Measurements from ENCODE around the gene NELFCD.
"Not testable (repeated sequence)": the region's sequence is repeated elsewhere in the genome, so short reads cannot be mapped to it uniquely, and the experiment has no call there.

The NELFCD gene, protein sequence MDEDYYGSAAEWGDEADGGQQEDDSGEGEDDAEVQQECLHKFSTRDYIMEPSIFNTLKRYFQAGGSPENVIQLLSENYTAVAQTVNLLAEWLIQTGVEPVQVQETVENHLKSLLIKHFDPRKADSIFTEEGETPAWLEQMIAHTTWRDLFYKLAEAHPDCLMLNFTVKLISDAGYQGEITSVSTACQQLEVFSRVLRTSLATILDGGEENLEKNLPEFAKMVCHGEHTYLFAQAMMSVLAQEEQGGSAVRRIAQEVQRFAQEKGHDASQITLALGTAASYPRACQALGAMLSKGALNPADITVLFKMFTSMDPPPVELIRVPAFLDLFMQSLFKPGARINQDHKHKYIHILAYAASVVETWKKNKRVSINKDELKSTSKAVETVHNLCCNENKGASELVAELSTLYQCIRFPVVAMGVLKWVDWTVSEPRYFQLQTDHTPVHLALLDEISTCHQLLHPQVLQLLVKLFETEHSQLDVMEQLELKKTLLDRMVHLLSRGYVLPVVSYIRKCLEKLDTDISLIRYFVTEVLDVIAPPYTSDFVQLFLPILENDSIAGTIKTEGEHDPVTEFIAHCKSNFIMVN

DNA sequence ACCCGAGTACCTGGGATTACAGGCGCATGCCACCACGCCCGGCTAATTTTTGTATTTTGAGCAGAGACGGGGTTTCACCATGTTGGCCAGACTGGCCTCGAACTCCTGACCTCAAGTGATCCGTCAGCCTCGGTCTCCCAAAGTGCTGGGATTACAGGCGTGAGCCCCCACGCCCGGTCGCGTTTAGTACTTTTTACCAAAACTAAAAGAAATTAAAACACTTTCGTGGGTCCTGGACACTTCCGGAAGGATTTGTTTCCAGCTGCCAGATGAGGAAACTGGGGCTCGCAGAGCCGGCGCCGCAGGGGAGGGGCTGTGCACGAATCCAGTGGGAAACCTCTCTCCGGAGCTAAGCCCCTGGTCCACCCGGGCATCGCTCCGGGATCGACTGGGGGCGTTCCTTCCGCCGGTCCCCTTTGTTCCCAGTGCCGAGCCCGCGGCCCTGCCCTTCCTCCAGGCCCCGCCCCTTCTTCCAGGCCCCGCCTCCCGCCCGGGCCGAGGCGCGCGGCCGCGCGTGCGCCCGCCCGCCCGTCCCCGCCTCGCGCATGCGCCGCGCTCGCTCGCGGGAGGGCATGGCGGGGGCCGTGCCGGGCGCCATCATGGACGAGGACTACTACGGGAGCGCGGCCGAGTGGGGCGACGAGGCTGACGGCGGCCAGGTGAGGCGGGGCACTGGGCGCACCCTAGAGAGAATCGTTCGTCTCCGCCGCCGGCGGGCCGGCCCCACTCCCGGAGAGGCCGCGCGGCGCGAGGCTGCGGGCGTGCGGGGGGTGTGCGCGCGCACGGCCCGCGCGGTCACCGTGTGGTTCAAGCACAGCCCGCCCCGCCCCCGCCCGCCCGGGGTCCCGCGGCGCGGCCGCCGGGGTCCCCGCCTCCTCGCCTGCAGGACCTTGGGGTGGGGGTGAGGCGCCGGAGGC lies at the start of gene NELFCD:
TSS of gene NELFCD (plus strand) at position 546 of the 917 bp plus-strand sequence. CDS start at position 600, 54 bp downstream.
- Mint-ChIP-seq H3K9me3 (no peaks in the 10 kb centered on the region), H3K36me3 (ENCODE audit: low read depth) (peaks cover 22% of the 10 kb centered on the region), H3K4me3 (peak within 1 kb of the TSS; percentile 92), H3K27me3 (no peaks in the 10 kb centered on the region), H3K27ac (peak within 1 kb of the TSS; percentile 89), H3K4me1 (ENCODE audit: low read depth) (peaks cover 35% of the 10 kb centered on the region)

DNA sequence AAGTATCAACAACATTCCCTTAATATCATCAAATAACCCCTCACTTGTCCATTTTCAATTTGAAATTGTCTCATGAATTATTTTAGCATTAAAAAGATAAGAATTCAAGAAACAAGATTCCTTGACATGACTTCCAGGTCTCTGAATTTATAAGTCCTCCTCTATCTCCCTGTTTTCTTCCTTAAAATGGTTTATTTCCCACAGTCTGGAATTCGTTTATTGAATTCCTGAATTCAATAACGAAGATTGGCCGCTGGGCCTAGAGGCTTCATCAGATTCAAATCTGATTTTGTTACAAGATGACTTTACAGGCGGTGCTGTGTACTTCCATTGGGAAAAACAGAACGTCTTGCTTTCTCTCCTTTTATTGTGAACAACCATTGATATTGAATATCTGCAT lies 48.9 kb upstream of the NELFCD start:
- Mint-ChIP-seq H3K9me3 (no peaks in the 10 kb centered on the region), H3K27me3 (peaks cover 22% of the 10 kb centered on the region), H3K27ac (no peak overlapping the region), H3K36me3 (ENCODE audit: low read depth) (no peaks in the 10 kb centered on the region), H3K4me1 (ENCODE audit: low read depth) (no peaks in the 10 kb centered on the region), H3K4me3 (no peak overlapping the region)

DNA sequence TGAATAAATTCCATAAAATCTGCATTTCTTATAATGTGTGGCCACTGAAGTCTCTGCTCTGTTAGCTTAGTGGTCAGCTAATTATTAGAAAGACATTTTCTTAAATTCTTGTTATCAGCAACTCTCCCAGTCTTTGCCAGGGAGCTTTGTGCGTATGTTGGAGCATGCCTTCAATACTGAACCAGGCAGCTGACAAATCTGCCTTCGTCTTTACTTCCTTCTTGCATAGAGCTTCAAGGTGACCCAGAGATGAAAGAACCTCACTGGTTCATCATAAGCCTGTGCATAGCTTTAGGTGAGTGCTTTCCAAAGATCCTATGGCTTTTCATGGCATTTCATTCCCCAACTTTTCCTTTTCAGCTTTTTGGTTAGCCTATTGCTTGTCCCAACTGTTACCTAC lies 43.0 kb upstream of the NELFCD start:
- H3K4me1 Mint-ChIP-seq (ENCODE audit: low read depth) = no peaks in the 10 kb centered on the region
- H3K4me3 Mint-ChIP-seq = no peak overlapping the region
- H3K9me3 Mint-ChIP-seq = no peaks in the 10 kb centered on the region
- no peaks in the 10 kb centered on the region for H3K36me3 Mint-ChIP-seq (ENCODE audit: low read depth)
- H3K27me3 Mint-ChIP-seq = peaks cover 17% of the 10 kb centered on the region
- H3K27ac Mint-ChIP-seq = no peak overlapping the region

DNA sequence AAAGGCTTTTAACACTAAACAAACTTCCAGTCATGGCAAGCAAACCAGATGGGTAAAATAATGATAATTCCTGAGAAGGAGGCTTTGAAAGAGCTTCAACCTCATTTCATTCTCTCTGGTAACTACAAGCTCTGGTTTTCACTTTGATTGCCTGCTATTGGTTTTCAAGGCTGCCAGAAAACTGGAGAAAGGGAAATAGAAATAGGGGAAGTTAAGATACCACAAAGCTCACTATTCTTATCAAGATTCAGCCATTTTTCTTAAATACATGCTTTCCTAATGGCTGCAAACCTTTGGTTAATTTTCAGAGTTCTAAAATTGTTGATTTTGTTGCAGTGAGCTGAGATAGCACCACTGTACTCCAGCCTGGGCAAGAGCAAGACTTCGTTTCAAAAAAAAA lies 42.5 kb upstream of the NELFCD start:
- H3K4me1 Mint-ChIP-seq (ENCODE audit: low read depth) = no peaks in the 10 kb centered on the region
- no peak overlapping the region for H3K27ac Mint-ChIP-seq
- H3K27me3 Mint-ChIP-seq = peaks cover 17% of the 10 kb centered on the region
- no peak overlapping the region for H3K4me3 Mint-ChIP-seq
- no peaks in the 10 kb centered on the region for H3K36me3 Mint-ChIP-seq (ENCODE audit: low read depth)
- no peaks in the 10 kb centered on the region for H3K9me3 Mint-ChIP-seq

DNA sequence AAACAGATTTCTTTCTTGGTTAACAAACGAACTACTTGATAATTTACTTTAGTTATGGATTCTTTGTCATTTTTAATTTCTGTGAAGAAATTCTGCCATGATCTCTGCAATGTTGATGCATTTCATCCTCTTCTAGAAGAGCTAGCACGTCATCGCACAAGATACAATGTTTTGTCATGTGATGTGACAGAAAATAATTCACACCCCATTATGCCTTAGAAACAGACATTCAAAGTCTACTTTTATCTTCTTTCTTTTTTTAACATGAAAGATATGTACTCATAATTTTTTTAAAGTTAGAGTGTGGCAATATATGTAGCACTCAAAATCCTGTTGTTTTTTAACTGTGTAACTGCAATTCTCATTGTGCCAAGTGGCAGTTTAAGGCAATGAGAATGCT lies 39.6 kb upstream of the NELFCD start:
- H3K27me3 Mint-ChIP-seq = peaks cover 9% of the 10 kb centered on the region
- no peaks in the 10 kb centered on the region for H3K9me3 Mint-ChIP-seq
- no peaks in the 10 kb centered on the region for H3K36me3 Mint-ChIP-seq (ENCODE audit: low read depth)
- H3K4me3 Mint-ChIP-seq = no peak overlapping the region
- H3K4me1 Mint-ChIP-seq (ENCODE audit: low read depth) = no peaks in the 10 kb centered on the region
- no peak overlapping the region for H3K27ac Mint-ChIP-seq

DNA sequence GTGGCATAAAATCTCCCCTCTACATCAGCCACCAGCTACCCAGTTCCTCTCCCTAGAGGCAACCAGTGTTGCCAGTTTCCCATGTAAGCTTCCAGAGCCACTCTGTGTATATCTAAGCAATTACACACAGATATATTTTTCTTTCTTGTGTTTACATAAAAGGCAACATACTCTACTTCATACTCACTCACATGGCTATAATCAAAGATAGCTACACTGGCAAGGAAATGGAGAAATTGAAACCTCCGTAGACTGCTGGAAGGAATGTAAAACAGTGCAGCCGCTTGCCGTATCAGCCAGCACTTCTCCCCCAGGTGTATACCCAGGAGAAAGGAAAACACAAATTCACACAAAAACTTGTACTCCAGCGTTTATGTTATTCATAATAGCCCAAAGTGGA lies 38.5 kb upstream of the NELFCD start:
- Mint-ChIP-seq H3K4me3 (no peak overlapping the region), H3K27ac (no peak overlapping the region), H3K27me3 (peaks cover 9% of the 10 kb centered on the region), H3K9me3 (no peaks in the 10 kb centered on the region), H3K36me3 (ENCODE audit: low read depth) (no peaks in the 10 kb centered on the region), H3K4me1 (ENCODE audit: low read depth) (no peaks in the 10 kb centered on the region)

DNA sequence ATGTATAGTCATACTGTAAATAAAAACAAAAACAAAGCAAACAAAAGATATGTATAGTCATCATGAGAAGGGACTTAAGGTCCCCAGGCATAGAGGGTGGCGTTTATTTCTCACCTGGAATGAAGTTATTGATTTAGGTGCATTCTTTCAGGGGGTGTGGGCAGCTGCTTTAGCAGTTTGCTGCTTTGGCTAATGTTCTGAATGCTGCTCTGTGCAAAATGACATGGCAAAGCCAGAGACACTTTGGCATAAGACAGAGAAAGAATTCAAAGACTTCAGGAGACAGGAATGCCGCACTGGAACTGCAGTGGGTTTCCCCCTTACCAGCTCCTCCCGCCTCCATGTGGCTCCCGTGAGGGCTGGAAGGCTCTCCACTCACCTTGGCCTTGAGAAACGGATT lies 36.4 kb upstream of the NELFCD start:
- no peak overlapping the region for H3K27ac Mint-ChIP-seq
- no peaks in the 10 kb centered on the region for H3K4me1 Mint-ChIP-seq (ENCODE audit: low read depth)
- H3K36me3 Mint-ChIP-seq (ENCODE audit: low read depth) = no peaks in the 10 kb centered on the region
- no peak overlapping the region for H3K4me3 Mint-ChIP-seq
- H3K9me3 Mint-ChIP-seq = no peaks in the 10 kb centered on the region
- H3K27me3 Mint-ChIP-seq = peaks cover 3% of the 10 kb centered on the region

DNA sequence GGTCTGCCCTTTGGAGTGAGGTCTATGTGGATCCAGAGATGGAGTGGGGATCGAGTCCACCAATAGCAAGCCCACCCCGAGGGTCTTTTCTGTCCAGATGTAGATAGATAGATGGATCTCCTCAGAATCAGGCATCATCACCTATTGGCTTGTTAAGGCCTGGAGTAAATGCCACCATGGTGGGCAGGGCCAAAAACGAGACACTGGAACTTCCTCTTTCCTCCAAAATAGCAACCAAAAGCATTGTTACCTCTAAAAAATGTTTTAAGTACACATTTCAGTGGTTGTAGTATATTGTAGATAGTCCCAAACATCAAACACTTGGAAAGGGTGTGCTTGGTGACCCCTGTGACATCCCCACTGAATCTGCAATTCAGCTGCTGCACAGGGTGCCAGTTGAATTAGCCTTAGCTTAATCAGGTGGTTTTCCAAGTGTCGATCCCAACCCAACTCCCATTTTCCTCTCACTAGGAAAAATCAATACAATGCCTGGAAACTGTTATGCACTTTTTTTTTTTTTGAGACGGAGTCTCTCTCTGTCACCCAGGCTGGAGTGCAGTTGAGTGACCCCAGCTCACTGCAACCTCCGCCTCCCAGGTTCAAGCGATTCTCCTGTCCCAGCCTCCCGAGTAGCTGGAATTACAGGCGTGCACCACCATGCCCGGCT lies 35.0 kb upstream of the NELFCD start:
- Mint-ChIP-seq H3K4me1 (ENCODE audit: low read depth) (no peaks in the 10 kb centered on the region), H3K9me3 (no peaks in the 10 kb centered on the region), H3K36me3 (ENCODE audit: low read depth) (no peaks in the 10 kb centered on the region), H3K27ac (no peak overlapping the region), H3K27me3 (peaks cover 3% of the 10 kb centered on the region), H3K4me3 (no peak overlapping the region)

DNA sequence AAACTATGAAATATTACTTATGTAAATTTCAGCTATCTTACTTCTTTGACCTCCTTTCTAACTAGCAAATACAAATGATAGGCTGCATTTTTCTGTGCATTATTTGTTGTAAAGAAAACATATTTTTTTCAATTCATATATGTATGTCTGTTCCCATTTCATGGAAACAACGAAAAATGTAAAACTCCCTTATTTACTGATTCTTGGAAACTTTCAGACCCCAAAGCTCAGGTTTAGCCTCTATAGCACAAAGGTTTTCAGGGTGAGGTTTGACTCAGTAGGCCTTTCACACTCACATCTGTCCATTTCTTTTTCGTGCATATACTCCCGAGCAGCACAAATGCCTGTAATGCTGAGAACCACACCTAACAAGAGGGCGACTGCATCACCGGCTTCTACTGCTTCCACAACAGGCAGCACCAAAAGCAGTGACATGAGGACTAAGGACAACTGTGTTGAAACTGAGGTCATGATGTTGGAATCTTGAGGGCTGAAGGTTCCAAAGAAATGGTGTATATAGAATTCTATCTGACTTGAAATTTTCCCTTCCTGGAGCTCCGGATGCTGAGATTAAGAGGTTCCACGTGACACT lies 33.2 kb upstream of the NELFCD start:
- not testable (repeated sequence) for H3K9me3 Mint-ChIP-seq; H3K4me1 Mint-ChIP-seq (ENCODE audit: low read depth); H3K27me3 Mint-ChIP-seq; H3K36me3 Mint-ChIP-seq (ENCODE audit: low read depth); H3K4me3 Mint-ChIP-seq; H3K27ac Mint-ChIP-seq

DNA sequence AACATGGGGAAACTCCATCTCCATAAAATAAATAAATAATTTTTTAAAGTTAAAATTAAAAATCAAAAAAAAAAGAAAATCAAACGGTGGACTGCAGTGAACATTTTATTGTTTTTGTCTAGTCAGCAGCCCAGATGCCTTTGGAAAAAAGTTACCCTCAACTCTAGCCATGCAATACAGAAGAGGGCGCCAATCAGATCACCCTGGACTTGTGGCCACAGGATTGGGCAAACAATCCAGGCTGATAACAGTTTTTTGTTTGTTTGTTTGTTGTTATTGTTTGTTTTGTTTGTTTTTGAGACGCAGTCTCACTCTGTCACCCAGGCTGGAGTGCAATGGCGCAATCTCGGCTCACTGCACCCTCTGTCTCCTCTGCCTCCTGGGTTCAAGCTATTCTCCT lies 30.5 kb upstream of the NELFCD start:
- Mint-ChIP-seq H3K4me1 (ENCODE audit: low read depth) (no peaks in the 10 kb centered on the region), H3K4me3 (no peak overlapping the region), H3K9me3 (no peaks in the 10 kb centered on the region), H3K27ac (no peak overlapping the region), H3K27me3 (peaks cover 3% of the 10 kb centered on the region), H3K36me3 (ENCODE audit: low read depth) (no peaks in the 10 kb centered on the region)

DNA sequence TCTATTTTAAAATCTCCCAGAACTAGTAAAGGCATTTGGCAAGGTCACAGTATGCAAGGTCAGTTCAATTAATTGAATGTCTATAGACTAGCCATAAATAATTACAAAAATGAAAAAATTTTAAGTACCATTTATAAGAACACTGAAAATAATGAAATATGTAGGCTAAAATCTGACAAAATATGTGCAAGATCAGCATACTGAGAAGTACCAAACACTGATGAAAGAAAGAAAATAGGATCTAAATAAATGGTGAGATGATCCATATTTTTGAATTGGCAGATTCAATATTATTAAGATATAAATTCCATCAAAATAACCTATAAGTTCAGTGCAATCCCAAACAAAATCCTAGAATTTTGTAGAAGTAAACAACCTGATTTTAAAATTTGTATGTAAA lies 28.0 kb upstream of the NELFCD start:
- Mint-ChIP-seq H3K4me1 (ENCODE audit: low read depth) (no peaks in the 10 kb centered on the region), H3K27me3 (peaks cover 3% of the 10 kb centered on the region), H3K27ac (no peak overlapping the region), H3K9me3 (no peaks in the 10 kb centered on the region), H3K4me3 (no peak overlapping the region), H3K36me3 (ENCODE audit: low read depth) (no peaks in the 10 kb centered on the region)

DNA sequence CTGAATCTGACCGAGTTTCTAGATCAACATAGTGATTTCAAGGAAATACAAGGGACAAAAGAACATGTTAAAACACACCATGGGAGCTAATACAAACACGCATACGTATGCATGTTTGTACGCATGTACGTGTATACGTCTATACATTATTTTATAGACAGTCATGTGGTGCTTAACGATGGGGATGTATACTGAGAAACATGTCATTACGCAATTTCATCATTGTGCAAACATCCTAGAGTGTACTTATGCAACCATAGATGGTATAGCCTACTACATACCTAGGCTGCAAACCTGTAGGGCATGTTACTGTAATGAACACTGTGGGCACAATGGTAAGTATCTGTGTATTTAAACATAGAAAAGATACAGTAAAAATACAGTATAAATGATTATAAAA lies 25.0 kb upstream of the NELFCD start:
- H3K4me3 Mint-ChIP-seq = no peak overlapping the region
- H3K27ac Mint-ChIP-seq = no peak overlapping the region
- H3K4me1 Mint-ChIP-seq (ENCODE audit: low read depth) = no peaks in the 10 kb centered on the region
- H3K36me3 Mint-ChIP-seq (ENCODE audit: low read depth) = no peaks in the 10 kb centered on the region
- H3K27me3 Mint-ChIP-seq = peaks cover 8% of the 10 kb centered on the region
- H3K9me3 Mint-ChIP-seq = no peaks in the 10 kb centered on the region

DNA sequence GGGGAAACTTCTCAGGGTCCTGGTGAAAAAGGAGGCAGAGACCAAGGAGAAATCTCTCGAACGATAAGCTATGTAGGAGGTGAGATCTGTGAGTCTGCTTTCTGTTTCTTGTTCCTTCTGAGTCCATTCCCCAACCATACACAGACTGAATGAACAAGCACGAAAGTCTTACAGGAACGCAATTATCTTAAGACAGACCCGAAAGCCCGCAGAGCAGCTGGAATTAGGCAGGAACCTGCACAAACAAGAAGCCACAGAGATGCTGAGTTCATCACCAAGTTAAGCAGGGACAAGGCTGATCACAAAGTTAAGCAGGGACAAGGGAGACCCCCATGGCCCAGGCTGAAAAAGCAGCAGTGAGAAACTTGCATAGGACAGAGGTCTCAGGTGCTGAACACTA lies 21.4 kb upstream of the NELFCD start:
- no peak overlapping the region for H3K4me3 Mint-ChIP-seq
- H3K4me1 Mint-ChIP-seq (ENCODE audit: low read depth) = no peaks in the 10 kb centered on the region
- H3K36me3 Mint-ChIP-seq (ENCODE audit: low read depth) = no peaks in the 10 kb centered on the region
- no peak overlapping the region for H3K27ac Mint-ChIP-seq
- H3K9me3 Mint-ChIP-seq = no peaks in the 10 kb centered on the region
- peaks cover 15% of the 10 kb centered on the region for H3K27me3 Mint-ChIP-seq

DNA sequence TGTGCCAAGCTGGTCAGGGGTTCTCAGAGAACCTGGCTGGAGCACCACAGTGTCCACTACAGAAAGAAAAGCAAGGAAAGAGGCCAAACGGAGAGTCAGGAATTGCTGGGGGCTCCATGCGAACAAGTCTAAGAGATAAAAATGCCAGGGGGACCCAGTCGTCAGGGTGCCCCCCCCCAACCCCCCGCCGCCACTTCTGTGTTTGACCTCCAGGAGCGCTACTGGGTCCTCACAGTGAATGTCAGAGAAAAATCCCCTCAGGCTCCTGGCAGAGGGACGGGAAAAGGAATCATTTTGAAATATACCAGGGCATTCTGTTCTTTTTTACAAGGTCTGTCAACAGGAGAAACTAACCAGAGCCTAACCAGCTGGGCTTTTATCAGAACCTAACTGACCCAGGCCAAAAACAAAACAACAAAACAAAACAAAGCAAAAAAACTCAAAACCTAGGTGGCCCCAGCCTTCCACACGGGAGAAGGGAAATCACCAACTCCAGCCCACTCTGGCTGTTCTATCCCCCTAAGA lies 17.9 kb upstream of the NELFCD start:
- H3K4me3 Mint-ChIP-seq = no peak overlapping the region
- H3K9me3 Mint-ChIP-seq = no peaks in the 10 kb centered on the region
- H3K27me3 Mint-ChIP-seq = peaks cover 18% of the 10 kb centered on the region
- no peaks in the 10 kb centered on the region for H3K4me1 Mint-ChIP-seq (ENCODE audit: low read depth)
- no peak overlapping the region for H3K27ac Mint-ChIP-seq
- H3K36me3 Mint-ChIP-seq (ENCODE audit: low read depth) = no peaks in the 10 kb centered on the region

Measured in stimulated activated naive CD8-positive, alpha-beta T cell treated with anti-CD3 and anti-CD28 coated beads, Interleukin-15, Interleukin-2, amounts not matched to agents 100 ng/mL and 50 ng/mL, for 24 hours (primary cell).